HepG2 (cell line): Measurements from ENCODE around the gene WNT16. TPM values are rescaled to one million over a fixed set of nuclear protein-coding genes. Genes with fewer than 3 reads are reported as not detected.

ENCODE experiments used
- ATAC-seq: fragments of 200-7000 bp; cut with Tn5 transposase; 3 replicates; pipeline ENCODE4 v1.9.1; 2020; ENCODE audit warnings: mild to moderate bottlenecking, moderate library complexity
- BruUV-seq: library from RNA; stranded (reverse); fragments of 400-500 nt; replicated peaks from 2 replicates; lab custom pipeline; 2021; lab: Mats Ljungman, UMichigan
- CTCF ChIA-PET: fragments of 300-600 bp; formaldehyde crosslinking; extraction: SDS; loops from one replicate; lab custom pipeline; 2021; ENCODE audit warnings: low total read pairs, inconsistent platforms, low intra/inter-chr PET ratio; lab: Yijun Ruan, JAX
- POLR2A ChIA-PET: fragments of 350-600 bp; sonication (Branson Sonifier 250); formaldehyde crosslinking; loops from one replicate; lab custom pipeline; 2020; ENCODE audit warnings: antibody characterized with exemption, inconsistent platforms; lab: Yijun Ruan, JAX
- DNase-seq: peaks from one replicate; pipeline ENCODE4 v3.0.0-alpha.2; 2015; ENCODE audit warnings: low spot score
- FAIRE-seq: peaks from 3 replicates; lab custom pipeline; 2011; peaks lifted over from hg19 to GRCh38; lab: Jason Lieb, UNC
- H2AFZ ChIP-seq: one replicate; pipeline ENCODE4 v1.6.1; 2011; ENCODE audit warnings: low read length, inconsistent platforms
- H3K27ac ChIP-seq: fragments of 300-600 bp; 3 replicates; pipeline ENCODE4 v1.8.0; 2011; ENCODE audit warnings: mixed run types, mild to moderate bottlenecking, mixed read lengths, low read length, inconsistent platforms; ENCODE audit not compliant: insufficient read depth; ENCODE audit errors: extremely low read length
- H3K27me3 ChIP-seq, 2 experiments: fragments of 200-600 bp in 1 of 2; 2 replicates in 1 of 2; 3 replicates in 1 of 2; pipeline versions ENCODE4 v1.6.0 to v1.8.0; 2011; ENCODE audit warnings: low read length in 2 of 2, mild to moderate bottlenecking in 2 of 2, moderate library complexity in 2 of 2, inconsistent platforms in 1 of 2; ENCODE audit not compliant: insufficient read depth in 2 of 2, control insufficient read depth in 1 of 2
- H3K36me3 ChIP-seq, 2 experiments: fragments of 200-600 bp in 1 of 2; replicated peaks in 1 of 2; 2 replicates in 1 of 2; 3 replicates in 1 of 2; pipeline versions ENCODE4 v1.5.1 to v1.8.0; 2011; ENCODE audit warnings: low read length in 2 of 2, inconsistent platforms in 1 of 2; ENCODE audit not compliant: insufficient read depth in 2 of 2, control insufficient read depth in 1 of 2
- H3K4me1 ChIP-seq: 2 replicates; pipeline ENCODE4 v1.5.1; 2012; ENCODE audit warnings: low read length, inconsistent platforms; ENCODE audit not compliant: insufficient read depth
- H3K4me2 ChIP-seq: 2 replicates; pipeline ENCODE4 v1.6.0; 2011; ENCODE audit warnings: low read depth, low read length, inconsistent platforms
- H3K4me3 ChIP-seq, 3 experiments: fragments of 200-600 bp in 1 of 3; sonication (generic), shearing (Covaris generic) in 1 of 3; replicated peaks in 1 of 3; 2 replicates each; pipeline ENCODE4 v1.5.1; 2011 to 2016; ENCODE audit warnings: low read length in 3 of 3, inconsistent platforms in 2 of 3, low read depth in 2 of 3, mild to moderate bottlenecking in 2 of 3, control low read depth in 1 of 3, mixed read lengths in 1 of 3; ENCODE audit not compliant: insufficient read depth in 1 of 3
- H3K79me2 ChIP-seq: one replicate; pipeline ENCODE4 v1.6.1; 2011; ENCODE audit warnings: low read length, inconsistent platforms; ENCODE audit not compliant: insufficient read depth
- H3K9ac ChIP-seq: 2 replicates; pipeline ENCODE4 v1.6.0; 2011; ENCODE audit warnings: mild to moderate bottlenecking, low read depth, low read length, inconsistent platforms; ENCODE audit not compliant: insufficient read depth
- H3K9me3 ChIP-seq: 2 replicates; pipeline ENCODE4 v1.5.1; 2012; ENCODE audit warnings: mild to moderate bottlenecking, low read length
- H4K20me1 ChIP-seq: 2 replicates; pipeline ENCODE4 v1.6.0; 2011; ENCODE audit warnings: inconsistent platforms, mild to moderate bottlenecking, low read length, moderate library complexity; ENCODE audit not compliant: insufficient read depth
- RNF2 ChIP-seq: fragments of 450-650 bp; conservative IDR thresholded peaks from 2 replicates; pipeline ENCODE4 v1.6.1; 2016; ENCODE audit warnings: low read depth
- TCF7L2 ChIP-seq: IDR thresholded peaks from 2 replicates; pipeline ENCODE4 v1.6.1; 2011; ENCODE audit warnings: mild to moderate bottlenecking, low read depth, low read length, moderate library complexity
- TERF1 ChIP-seq: sonication (generic); formaldehyde crosslinking; IDR thresholded peaks from 2 replicates; pipeline ENCODE4 v1.8.0; 2022; ENCODE audit warnings: mild to moderate bottlenecking, missing genetic modification reagents, moderate library complexity
- ZBTB8A ChIP-seq: sonication (generic); formaldehyde crosslinking; IDR thresholded peaks from 2 replicates; pipeline ENCODE4 v1.4.0; 2020; ENCODE audit warnings: mild to moderate bottlenecking, low read depth, missing genetic modification reagents, borderline replicate concordance
- ZFYVE20 ChIP-seq: sonication (generic); formaldehyde crosslinking; IDR thresholded peaks from 2 replicates; pipeline ENCODE4 v1.8.0; 2023; ENCODE audit warnings: low read depth, mild to moderate bottlenecking, moderate library complexity, missing genetic modification reagents, borderline replicate concordance
- ZKSCAN8 ChIP-seq: IDR thresholded peaks from 2 replicates; pipeline ENCODE4 v1.6.1; 2016; ENCODE audit warnings: borderline replicate concordance, missing genetic modification reagents, missing compliant biosample characterization
- ZNF18 ChIP-seq: sonication (generic); formaldehyde crosslinking; IDR thresholded peaks from 2 replicates; pipeline ENCODE4 v1.8.0; 2022; ENCODE audit warnings: mild to moderate bottlenecking, missing genetic modification reagents; ENCODE audit not compliant: insufficient replicate concordance
- ZNF432 ChIP-seq: sonication (generic); formaldehyde crosslinking; IDR thresholded peaks from 2 replicates; pipeline ENCODE4 v1.5.0; 2020; ENCODE audit warnings: missing genetic modification reagents, mild to moderate bottlenecking, borderline replicate concordance
- ZNF687 ChIP-seq: sonication (generic); formaldehyde crosslinking; IDR thresholded peaks from 2 replicates; pipeline ENCODE4 v1.5.1; 2020; ENCODE audit warnings: mild to moderate bottlenecking, missing genetic modification reagents, moderate library complexity
- ZNF777 ChIP-seq: sonication (generic); formaldehyde crosslinking; IDR thresholded peaks from 2 replicates; pipeline ENCODE4 v1.4.0; 2020; ENCODE audit warnings: missing genetic modification reagents
- WGBS: methylation state at CpG from one replicate; pipeline ENCODE4 v1.1.6; 2017; ENCODE audit warnings: low lambda C conversion rate; 5-methylcytosine and 5-hydroxymethylcytosine counted together
- in situ Hi-C: cut with HindIII; loops from 2 replicates; pipeline ENCODE4 v1.10.0; 2017; ENCODE audit warnings: low pct_unique_long_range_greater_than_20kb; ENCODE audit not compliant: extremely low pct_ligation_motif_present
- intact Hi-C: fragments of 100-400 bp; cut with micrococcal nuclease; formaldehyde crosslinking; loops from one replicate; pipeline ENCODE4 v1.10.0; 2022; ENCODE audit not compliant: unreplicated experiment
- polyA plus RNA-seq, 8 experiments: library from polyadenylated mRNA; depleted of rRNA in 3 of 8; stranded (reverse) in 7 of 8; unstranded in 1 of 8; fragments of >200 nt; fragmentation: Illumina TruSeq in 4 of 8; extraction: Trizol in 4 of 8; gene quantifications; 2 replicates each; pipeline versions ENCODE4 v1.2.1 to v1.2.3, GENCODE V29; 2011 to 2016; ENCODE audit warnings: low read depth in 4 of 8, missing spikeins in 1 of 8, mixed read lengths in 1 of 8; ENCODE audit not compliant: insufficient read depth in 1 of 8
- total RNA-seq, 5 experiments: library from RNA; depleted of rRNA; stranded (reverse); fragments of >200 nt; fragmentation: Illumina TruSeq; extraction: Trizol; gene quantifications; 2 replicates each; pipeline ENCODE4 v1.2.3, GENCODE V29; 2016; ENCODE audit warnings: low read depth in 1 of 5

The WNT16 gene
- total and polyA plus RNA-seq, 2 of the 13 experiments (the other 11 are each of a cell fraction or from before 2014, with no cell fraction given), result not detected

GRCh38 chr7:121329191-121330052 is 622 bp downstream of the WNT16 start:
- H2AFZ ChIP-seq, result no peak overlapping the region
- in situ Hi-C loops (no loop called here), intact Hi-C loops (no loop called here)
- CTCF ChIA-PET, result no interaction called here
- H3K9me3 ChIP-seq, result no peaks in the 10 kb centered on the region
- 52% methylated on average over 32 of the region's 47 CpGs for WGBS
- H3K9ac ChIP-seq, result no peak overlapping the region
- H3K4me3 ChIP-seq, result no peak overlapping the region
- H3K79me2 ChIP-seq, result no peaks in the 10 kb centered on the region
- no TSS peak for BruUV-seq
- POLR2A ChIA-PET, result no interaction called here
- FAIRE-seq (no peak), ATAC-seq (peak; percentile 68), DNase-seq (no peak)
- no peaks in the 10 kb centered on the region for H3K36me3 ChIP-seq
- peaks cover 3 to 45% of the 10 kb centered on the region in 2 experiments; a peak in 3 of 5 replicates for H3K27me3 ChIP-seq
- no peak overlapping the region for H3K27ac ChIP-seq
- no peak overlapping the region for H3K4me2 ChIP-seq
- H4K20me1 ChIP-seq, result no peaks in the 10 kb centered on the region
- H3K4me1 ChIP-seq, result peaks cover 4% of the 10 kb centered on the region; the same call in 1 of the 2 replicates
- TF ChIP-seq TERF1 (CRISPR knock-in tag) (no peak), ZNF18 (CRISPR knock-in tag) (no peak), ZNF432 (CRISPR knock-in tag) (no peak), ZNF777 (no peak), ZBTB8A (CRISPR knock-in tag) (no peak), ZNF687 (CRISPR knock-in tag) (no peak), RNF2 (no peak), ZFYVE20 (CRISPR knock-in tag) (no peak), ZKSCAN8 (CRISPR knock-in tag) (no peak), TCF7L2 (no peak)
